Activated CD8-positive, alpha-beta memory T cell treated with anti-CD3 and anti-CD28 coated beads, Interleukin-2, amount 50 U/mL, for 48 hours (primary cell): Measurements from ENCODE around the gene PDK3.

Experiments used
- DNase-seq: peaks from one replicate; pipeline ENCODE4 v3.0.0-alpha.2; 2020

The PDK3 gene

GRCh38 chrX:24483596-24483995 lies 18.5 kb downstream of the PDK3 start:
- DNase-seq: no peak

GRCh38 chrX:24485323-24485722 lies 20.2 kb downstream of the PDK3 start:
- DNase-seq: no peak

GRCh38 chrX:24485976-24486680 lies 21.0 kb downstream of the PDK3 start:
- no peak for DNase-seq

GRCh38 chrX:24487571-24487970 lies 22.5 kb downstream of the PDK3 start:
- no peak for DNase-seq

GRCh38 chrX:24491741-24492140 lies 26.7 kb downstream of the PDK3 start:
- no peak for DNase-seq

GRCh38 chrX:24493740-24494581 lies 28.9 kb downstream of the PDK3 start:
- DNase-seq: no peak

GRCh38 chrX:24494647-24495075 lies 29.6 kb downstream of the PDK3 start:
- no peak for DNase-seq

GRCh38 chrX:24495700-24496099 lies 30.6 kb downstream of the PDK3 start:
- no peak for DNase-seq

GRCh38 chrX:24498181-24498580 lies 33.1 kb downstream of the PDK3 start:
- DNase-seq: no peak

GRCh38 chrX:24498975-24499374 lies 33.9 kb downstream of the PDK3 start:
- no peak for DNase-seq

GRCh38 chrX:24506082-24506481 lies 41.0 kb downstream of the PDK3 start:
- no peak for DNase-seq

- no peak for DNase-seq
Measured at GRCh38 chrX:24508375-24508774, 43.3 kb downstream of the PDK3 start.

- no peak for DNase-seq
Measured at GRCh38 chrX:24513416-24513815, 48.3 kb downstream of the PDK3 start.

GRCh38 chrX:24515447-24515846 lies 50.4 kb downstream of the PDK3 start:
- DNase-seq: no peak

GRCh38 chrX:24520472-24520871 lies 55.4 kb downstream of the PDK3 start:
- DNase-seq: no peak

GRCh38 chrX:24525455-24525854 lies 60.4 kb downstream of the PDK3 start:
- DNase-seq: no peak

- no peak for DNase-seq
Measured at GRCh38 chrX:24526616-24527015, 61.5 kb downstream of the PDK3 start.

- no peak for DNase-seq
Measured at GRCh38 chrX:24528605-24529004, 63.5 kb downstream of the PDK3 start.

GRCh38 chrX:24536551-24536950 lies 71.5 kb downstream of the PDK3 start:
- DNase-seq: no peak

- DNase-seq: no peak
Measured at GRCh38 chrX:24542756-24543155, 77.7 kb downstream of the PDK3 start.

- no peak for DNase-seq
Measured at GRCh38 chrX:24547961-24548360, 82.9 kb downstream of the PDK3 start.

- DNase-seq: no peak
Measured at GRCh38 chrX:24550166-24550565, 85.1 kb downstream of the PDK3 start.

- no peak for DNase-seq
Measured at GRCh38 chrX:24553011-24553410, 87.9 kb downstream of the PDK3 start.

- no peak for DNase-seq
Measured at GRCh38 chrX:24561121-24561520, 96.0 kb downstream of the PDK3 start.
